ENCODE results near the gene NGRN. TPM values are rescaled to one million over a fixed set of nuclear protein-coding genes. Genes with fewer than 3 reads are reported as not detected.

Gene NGRN
- total and polyA plus RNA-seq, 2 of the 8 experiments (the other 6 are each of a cell fraction or from before 2014, with no cell fraction given), result 60.1 to 101 TPM

DNA sequence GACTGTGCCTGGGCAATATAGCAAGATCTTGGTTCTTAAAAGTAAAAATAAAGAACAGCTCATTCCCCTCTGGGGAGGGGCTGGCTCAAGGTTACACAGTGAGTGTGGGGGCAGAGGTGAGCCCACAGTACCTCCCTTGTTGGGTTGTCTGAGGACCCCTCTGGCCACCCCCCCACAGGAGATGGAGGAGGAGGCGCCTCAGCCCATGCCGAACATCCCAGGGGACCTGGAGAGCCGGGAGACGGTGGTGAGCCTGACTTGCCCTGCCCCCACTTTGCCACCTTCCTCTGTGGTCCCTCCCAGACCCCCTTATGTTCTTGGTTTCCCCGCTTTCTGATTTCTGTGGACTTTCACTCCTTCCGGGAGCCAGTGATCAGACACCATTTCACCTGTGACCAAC, 28.7 kb downstream of the NGRN start:
- Histone ChIP-seq H3K27ac (ENCODE audit: low read depth, low read length) (no peak overlapping the region), H4K5ac (ENCODE audit: insufficient read length, low read depth, low read length) (no peak overlapping the region), H3K14ac (ENCODE audit: insufficient read length) (no peak overlapping the region), H3K36me3 (ENCODE audit: control insufficient read depth in 2 of 4, insufficient read depth in 4 of 4, low read length in 3 of 4) (no peaks in the 10 kb centered on the region), H2BK20ac (ENCODE audit: low read length) (no peak overlapping the region), H3K23ac (ENCODE audit: insufficient read length) (no peak overlapping the region), H3K9ac (replicated peaks in 1 of 4; ENCODE audit: extremely low read depth in 1 of 4, low read depth in 3 of 4, low read length in 3 of 4) (no peak overlapping the region), H3K79me1 (ENCODE audit: low read depth, low read length) (no peaks in the 10 kb centered on the region), H2AK5ac (ENCODE audit: low read depth, low read length) (no peak overlapping the region), H3K23me2 (ENCODE audit: low read depth, low read length) (no peaks in the 10 kb centered on the region), H3K27me3 (replicated peaks in 1 of 4; ENCODE audit: control insufficient read depth in 3 of 4, extremely low read depth in 1 of 4, insufficient read depth in 3 of 4, low read length in 3 of 4) (no peaks in the 10 kb centered on the region), H4K91ac (replicated peaks; ENCODE audit: insufficient read length, low read length) (no peak overlapping the region), H2BK5ac (ENCODE audit: low read depth, low read length) (0 out of 2 replicates have a peak overlapping the region, but pooled peaks have one; percentile 40), H3K4me2 (ENCODE audit: insufficient read depth in 1 of 2, low read depth in 2 of 2, low read length in 2 of 2) (no peak overlapping the region), H3K9me3 (ENCODE audit: insufficient read depth in 2 of 2, low read depth in 1 of 2, low read length in 1 of 2) (no peaks in the 10 kb centered on the region), H3K4me1 (replicated peaks in 1 of 4; ENCODE audit: control insufficient read depth in 3 of 4, insufficient read depth in 4 of 4, low read length in 3 of 4) (peaks cover 0 to 8% (median 5%) of the 10 kb centered on the region in 4 experiments; a peak in 6 of 7 replicates), H2BK120ac (replicated peaks; ENCODE audit: low read depth, low read length) (no peak overlapping the region), H3K79me2 (ENCODE audit: control insufficient read depth in 1 of 2, insufficient read depth in 2 of 2, low read length in 2 of 2) (no peaks in the 10 kb centered on the region), H3K56ac (replicated peaks; ENCODE audit: insufficient read length, low read depth, low read length) (no peak overlapping the region), H2BK15ac (ENCODE audit: low read length) (0 out of 2 replicates have a peak overlapping the region, but pooled peaks have one; percentile 95), H3K4me3 (ENCODE audit: extremely low read depth in 1 of 4, insufficient read depth in 2 of 4, low read depth in 3 of 4, low read length in 4 of 4) (no peak overlapping the region), H2AFZ (ENCODE audit: low read length) (no peak overlapping the region), H3K18ac (ENCODE audit: extremely low read depth, low read length) (no peak overlapping the region), H3K4ac (replicated peaks; ENCODE audit: insufficient read length, low read depth, low read length) (no peak overlapping the region), H2BK12ac (ENCODE audit: low read depth, low read length) (no peak overlapping the region), H4K8ac (ENCODE audit: extremely low read depth, insufficient read depth, low read length) (no peak overlapping the region), H4K20me1 (replicated peaks in 1 of 2; ENCODE audit: control insufficient read depth in 1 of 2, insufficient read depth in 2 of 2, low read length in 2 of 2) (no peaks in the 10 kb centered on the region)
- FAIRE-seq, result no peak
- ChIA-PET POLR2A (ENCODE audit: partially characterized antibody) (interaction anchor here (1.1 kb wide), 1 partner anchor 175 kb away, joined by 3 read pairs; no protein-coding TSS in a partner anchor), CTCF (ENCODE audit: partially characterized antibody) (interaction anchor here (0.5 to 4.6 kb wide), 33 partner anchors 9 to 638 kb away, joined by 3 to 46 read pairs (median 4); partner anchors contain the start of genes HDDC3 and NGRN)
- no peak for DNase-seq (ENCODE audit: low read depth in 1 of 2, low spot score in 2 of 2)
- WGBS, 2 experiments (ENCODE audit: extremely low coverage in 1 of 2, insufficient coverage in 1 of 2, insufficient read length in 1 of 2, insufficient replicate concordance in 2 of 2, low coverage in 1 of 2, low lambda C conversion rate in 2 of 2, missing lambda C conversion rate in 1 of 2), result 96% methylated on average over 6 of the region's 6 CpGs; no CpG with 5 or more reads in 1 of the 2 experiments
- TF ChIP-seq MAFK (IDR thresholded peaks at IDR 0.05; ENCODE audit: low read depth, low read length) (no peak), EP300 (IDR thresholded peaks at IDR 0.05; ENCODE audit: borderline replicate concordance in 1 of 2, low read depth in 2 of 2, low read length in 2 of 2) (no peak), SP2 (IDR thresholded peaks at IDR 0.05; ENCODE audit: low read length) (no peak), GTF2F1 (IDR thresholded peaks at IDR 0.05; ENCODE audit: borderline replicate concordance, low read depth, low read length) (no peak), TBP (IDR thresholded peaks at IDR 0.05; ENCODE audit: low read depth, low read length) (no peak), RBBP5 (IDR thresholded peaks at IDR 0.05; ENCODE audit: borderline replicate concordance, low read depth, low read length) (no peak), EGR1 (IDR thresholded peaks at IDR 0.05; ENCODE audit: borderline replicate concordance, low read depth, low read length) (no peak), TAF7 (optimal IDR thresholded peaks at IDR 0.05; ENCODE audit: borderline replicate concordance, low read depth, low read length) (no peak), YY1 (IDR thresholded peaks at IDR 0.05; ENCODE audit: low read depth, low read length) (no peak), KDM4A (IDR thresholded peaks at IDR 0.05; ENCODE audit: low read depth, low read length, severe bottlenecking) (no peak), SRF (IDR thresholded peaks at IDR 0.05; ENCODE audit: low read depth, low read length) (no peak), SIX5 (IDR thresholded peaks at IDR 0.05; ENCODE audit: low read depth, low read length) (no peak)
- TF ChIP-seq, protein P1, sequence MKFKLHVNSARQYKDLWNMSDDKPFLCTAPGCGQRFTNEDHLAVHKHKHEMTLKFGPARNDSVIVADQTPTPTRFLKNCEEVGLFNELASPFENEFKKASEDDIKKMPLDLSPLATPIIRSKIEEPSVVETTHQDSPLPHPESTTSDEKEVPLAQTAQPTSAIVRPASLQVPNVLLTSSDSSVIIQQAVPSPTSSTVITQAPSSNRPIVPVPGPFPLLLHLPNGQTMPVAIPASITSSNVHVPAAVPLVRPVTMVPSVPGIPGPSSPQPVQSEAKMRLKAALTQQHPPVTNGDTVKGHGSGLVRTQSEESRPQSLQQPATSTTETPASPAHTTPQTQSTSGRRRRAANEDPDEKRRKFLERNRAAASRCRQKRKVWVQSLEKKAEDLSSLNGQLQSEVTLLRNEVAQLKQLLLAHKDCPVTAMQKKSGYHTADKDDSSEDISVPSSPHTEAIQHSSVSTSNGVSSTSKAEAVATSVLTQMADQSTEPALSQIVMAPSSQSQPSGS (IDR thresholded peaks at IDR 0.05; ENCODE audit: low read length), result no peak
